Upper lobe of right lung (tissue), 1 donor: ENCODE results near the gene TP73. TPM values are rescaled to one million over a fixed set of nuclear protein-coding genes. Genes with fewer than 3 reads are reported as not detected.

Source experiments
- ATAC-seq: fragments of 200-7000 bp; cut with Tn5 transposase; one replicate; pipeline ENCODE4 v1.9.1; 2020; ENCODE audit warnings: mild to moderate bottlenecking, moderate library complexity
- DNase-seq: peaks from one replicate; pipeline ENCODE4 v3.0.0-alpha.2; 2020
- H3K27ac ChIP-seq: fragments of 200-600 bp; one replicate; pipeline ENCODE4 v1.8.0; 2022
- H3K27me3 ChIP-seq: fragments of 200-600 bp; one replicate; pipeline ENCODE4 v1.8.0; 2022; ENCODE audit warnings: mild to moderate bottlenecking
- H3K36me3 ChIP-seq: fragments of 200-600 bp; one replicate; pipeline ENCODE4 v1.8.0; 2022
- H3K4me1 ChIP-seq: fragments of 200-600 bp; one replicate; pipeline ENCODE4 v1.8.0; 2022
- H3K4me3 ChIP-seq: fragments of 200-600 bp; one replicate; pipeline ENCODE4 v1.8.0; 2022; ENCODE audit warnings: mild to moderate bottlenecking
- H3K9me3 ChIP-seq: fragments of 200-600 bp; one replicate; pipeline ENCODE4 v1.8.0; 2022
- intact Hi-C: fragments of 100-400 bp; cut with DNase I; formaldehyde crosslinking; loops from one replicate; pipeline ENCODE4 v1.11.0; 2022
- total RNA-seq: library from RNA; stranded (reverse); fragmentation: NEBNext Ultra II Directional; extraction: Animal tissue kit (Norgen Biotek cat#: 25700); gene quantifications from one replicate; pipeline ENCODE4 v1.2.1, GENCODE V29; 2021
- TF ChIP-seq, protein P1 (sequence below): fragments of 200-600 bp; IDR thresholded peaks from one replicate; pipeline ENCODE4 v1.8.0; 2022; ENCODE audit warnings: antibody characterized with exemption
- donor health status: DM: no; HTN: yes; CAD: no; lungs with severe emphysema.

TP73 gene
- total RNA-seq, 1 donor from 2014 or later, result 0.29 TPM

DNA sequence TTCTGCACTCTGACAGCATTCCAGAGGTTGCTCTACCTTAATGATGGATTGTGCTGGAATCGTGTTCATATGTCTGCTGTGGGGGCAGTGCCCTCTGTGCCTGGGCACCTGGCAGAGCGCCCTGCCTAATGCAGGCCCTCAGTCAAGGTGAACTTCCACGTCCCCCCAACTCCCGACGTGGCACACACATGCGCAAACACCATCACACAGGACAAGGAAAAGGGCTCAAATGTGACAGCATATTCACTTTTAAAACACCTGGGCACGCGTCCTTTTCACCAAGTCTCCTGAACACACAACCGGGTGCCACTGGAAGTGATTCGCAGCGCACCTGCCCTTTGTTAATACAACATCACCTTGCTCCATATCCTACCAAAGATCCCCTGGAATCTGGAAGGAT lies 15.8 kb upstream of the TP73 start:
- H3K27me3 ChIP-seq, result no peaks in the 10 kb centered on the region
- peaks cover 68% of the 10 kb centered on the region for H3K36me3 ChIP-seq
- ATAC-seq (no peak), DNase-seq (peak; percentile 44)
- intact Hi-C loops, result no loop called here
- no peaks in the 10 kb centered on the region for H3K4me1 ChIP-seq
- H3K9me3 ChIP-seq, result no peaks in the 10 kb centered on the region
- H3K27ac ChIP-seq, result no peak overlapping the region
- H3K4me3 ChIP-seq, result no peak overlapping the region
- TF ChIP-seq, protein P1, sequence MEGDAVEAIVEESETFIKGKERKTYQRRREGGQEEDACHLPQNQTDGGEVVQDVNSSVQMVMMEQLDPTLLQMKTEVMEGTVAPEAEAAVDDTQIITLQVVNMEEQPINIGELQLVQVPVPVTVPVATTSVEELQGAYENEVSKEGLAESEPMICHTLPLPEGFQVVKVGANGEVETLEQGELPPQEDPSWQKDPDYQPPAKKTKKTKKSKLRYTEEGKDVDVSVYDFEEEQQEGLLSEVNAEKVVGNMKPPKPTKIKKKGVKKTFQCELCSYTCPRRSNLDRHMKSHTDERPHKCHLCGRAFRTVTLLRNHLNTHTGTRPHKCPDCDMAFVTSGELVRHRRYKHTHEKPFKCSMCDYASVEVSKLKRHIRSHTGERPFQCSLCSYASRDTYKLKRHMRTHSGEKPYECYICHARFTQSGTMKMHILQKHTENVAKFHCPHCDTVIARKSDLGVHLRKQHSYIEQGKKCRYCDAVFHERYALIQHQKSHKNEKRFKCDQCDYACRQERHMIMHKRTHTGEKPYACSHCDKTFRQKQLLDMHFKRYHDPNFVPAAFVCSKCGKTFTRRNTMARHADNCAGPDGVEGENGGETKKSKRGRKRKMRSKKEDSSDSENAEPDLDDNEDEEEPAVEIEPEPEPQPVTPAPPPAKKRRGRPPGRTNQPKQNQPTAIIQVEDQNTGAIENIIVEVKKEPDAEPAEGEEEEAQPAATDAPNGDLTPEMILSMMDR, result no peak

DNA sequence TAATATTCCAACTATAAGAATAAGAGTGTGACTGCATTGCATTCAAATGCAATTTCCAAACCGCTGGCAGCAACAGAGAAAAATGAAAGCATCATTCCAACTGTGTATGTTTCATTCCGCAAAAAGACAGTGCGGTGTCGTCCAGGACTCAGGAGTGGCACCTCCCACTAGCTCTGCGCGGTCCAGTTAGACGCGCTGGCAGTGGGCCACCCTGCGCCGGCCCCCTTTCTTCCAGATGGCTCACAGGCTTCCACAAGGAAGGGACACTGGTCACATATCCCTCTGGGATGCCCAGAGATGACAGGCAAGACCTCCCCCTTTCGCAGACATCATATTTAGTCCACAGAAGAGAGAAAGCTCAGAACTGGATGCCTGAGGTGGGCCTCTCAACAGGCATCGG lies 14.3 kb upstream of the TP73 start:
- Histone ChIP-seq H3K9me3 (no peaks in the 10 kb centered on the region), H3K4me3 (no peak overlapping the region), H3K27me3 (no peaks in the 10 kb centered on the region), H3K36me3 (peaks cover 58% of the 10 kb centered on the region), H3K27ac (no peak overlapping the region), H3K4me1 (no peaks in the 10 kb centered on the region)
- peak; percentile 20 for DNase-seq
- intact Hi-C loops, result no loop called here
- TF ChIP-seq, protein P1, result no peak
- ATAC-seq, result no peak

DNA sequence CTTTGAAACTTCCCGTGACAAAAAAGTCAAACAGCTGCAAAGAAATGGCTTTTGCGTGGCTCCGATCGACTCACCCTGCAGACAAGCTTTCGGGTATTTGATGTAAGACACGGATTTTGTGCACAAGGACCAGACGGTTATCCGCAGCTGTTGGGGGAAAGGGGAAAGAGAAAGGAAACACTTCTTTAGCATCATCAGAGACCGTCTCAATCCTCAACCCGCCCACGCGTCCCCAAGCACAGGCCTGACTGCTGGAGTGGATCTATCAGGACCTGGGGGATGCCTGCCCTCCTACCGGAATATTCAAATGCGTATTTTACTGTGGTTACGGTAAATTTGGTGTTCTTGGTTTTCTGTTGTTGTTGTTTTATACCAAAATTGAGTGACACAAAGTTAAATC lies 13.6 kb upstream of the TP73 start:
- Histone ChIP-seq H3K4me3 (no peak overlapping the region), H3K27me3 (no peaks in the 10 kb centered on the region), H3K36me3 (peaks cover 56% of the 10 kb centered on the region), H3K9me3 (no peaks in the 10 kb centered on the region), H3K27ac (no peak overlapping the region), H3K4me1 (no peaks in the 10 kb centered on the region)
- TF ChIP-seq, protein P1, result no peak
- intact Hi-C loops, result no loop called here
- ATAC-seq (no peak), DNase-seq (peak; percentile 34)

DNA sequence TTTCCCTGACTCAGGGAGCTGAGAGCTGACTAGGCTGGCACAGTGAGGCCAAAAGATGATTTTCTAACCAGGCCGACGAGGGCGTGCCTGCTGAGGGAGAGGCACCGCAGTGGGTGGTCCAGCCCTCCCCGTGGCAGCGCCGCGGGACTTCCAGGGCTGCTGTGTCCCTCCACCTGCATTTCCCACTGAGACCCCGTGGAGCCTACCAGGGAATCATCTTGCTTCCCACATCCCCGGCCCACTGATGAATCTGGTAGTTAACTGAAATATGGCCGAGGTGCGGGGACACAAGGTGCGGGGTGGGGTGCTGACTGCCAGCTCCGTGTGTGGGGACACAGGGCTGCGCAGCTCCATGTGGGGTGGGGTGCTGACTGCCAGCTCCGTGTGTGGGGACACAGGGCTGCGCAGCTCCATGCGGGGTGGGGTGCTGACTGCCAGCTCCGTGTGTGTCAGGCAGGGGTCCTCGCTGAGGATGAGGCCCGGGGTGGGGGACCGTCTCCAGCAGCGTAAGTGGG lies 12.9 kb upstream of the TP73 start:
- TF ChIP-seq, protein P1, result no peak

DNA sequence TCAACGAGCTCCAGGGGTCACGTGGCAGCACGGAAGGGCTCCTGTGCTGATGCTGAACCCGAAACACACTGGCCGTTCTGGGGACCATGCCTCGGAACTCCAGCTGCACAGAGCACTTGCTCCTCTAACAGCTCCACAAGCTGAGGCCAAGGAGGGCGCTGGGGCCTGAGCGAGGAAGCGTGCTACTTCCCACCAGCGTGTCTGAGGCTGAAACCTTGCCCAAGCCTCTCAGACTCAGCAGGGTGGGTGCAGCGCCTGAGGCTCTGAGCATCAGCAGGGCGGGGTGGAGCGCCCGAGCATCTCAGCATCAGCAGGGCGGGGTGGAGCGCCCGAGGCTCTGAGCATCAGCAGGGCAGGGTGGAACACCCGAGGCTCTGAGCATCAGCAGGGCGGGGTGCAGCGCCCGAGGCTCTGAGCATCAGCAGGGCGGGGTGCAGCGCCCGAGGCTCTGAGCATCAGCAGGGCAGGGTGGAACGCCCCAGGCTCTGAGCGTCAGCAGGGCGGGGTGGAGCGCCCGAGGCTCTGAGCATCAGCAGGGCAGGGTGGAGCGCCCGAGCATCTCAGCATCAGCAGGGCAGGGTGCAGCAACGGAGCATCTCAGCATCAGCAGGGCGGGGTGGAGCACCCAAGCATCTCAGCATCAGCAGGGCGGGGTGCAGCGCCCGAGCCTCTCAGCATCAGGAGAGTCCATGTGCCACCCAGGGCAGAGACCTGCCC lies 12.0 kb upstream of the TP73 start:
- intact Hi-C loops, result no loop called here

More for the DNA sequence above, 12.9 kb upstream of the TP73 start:
- Histone ChIP-seq H3K36me3 (peaks cover 49% of the 10 kb centered on the region), H3K4me3 (no peak overlapping the region), H3K27me3 (no peaks in the 10 kb centered on the region), H3K4me1 (no peaks in the 10 kb centered on the region), H3K9me3 (no peaks in the 10 kb centered on the region), H3K27ac (no peak overlapping the region)
- peak; percentile 44 for DNase-seq
- ATAC-seq, result peak; percentile 28
- intact Hi-C loops, result no loop called here

More for the DNA sequence above, 12.0 kb upstream of the TP73 start:
- peaks cover 41% of the 10 kb centered on the region for H3K36me3 ChIP-seq
- H3K27ac ChIP-seq, result no peak overlapping the region
- no peak overlapping the region for H3K4me3 ChIP-seq
- no peaks in the 10 kb centered on the region for H3K4me1 ChIP-seq
- DNase-seq (peak; percentile 58), ATAC-seq (no peak)
- H3K9me3 ChIP-seq, result no peaks in the 10 kb centered on the region
- TF ChIP-seq, protein P1, result no peak
- no peaks in the 10 kb centered on the region for H3K27me3 ChIP-seq
